A673 (cell line): ENCODE results near the gene PILRA.
"Not testable (repeated sequence)": the region's sequence is repeated elsewhere in the genome, so short reads cannot be mapped to it uniquely, and the experiment has no call there.

Experiments used
- CTCF ChIP-seq: fragments of 300-800, 200-600 bp; sonication (generic); conservative IDR thresholded peaks from 2 replicates; pipeline ENCODE4 v1.5.1; 2017; ENCODE audit warnings: low read depth, mild to moderate bottlenecking, antibody characterized with exemption, low read length, moderate library complexity, mixed read lengths
- EZH2 ChIP-seq: fragments of 200-600 bp; sonication (generic); IDR thresholded peaks from 2 replicates; pipeline ENCODE4 v1.6.1; 2017; ENCODE audit warnings: borderline replicate concordance, low read depth, mild to moderate bottlenecking, mixed read lengths, antibody characterized with exemption, low read length; ENCODE audit not compliant: poor library complexity, severe bottlenecking

GRCh38 chr7:100381531-100382233, 8.4 kb downstream of the PILRA start:
- TF ChIP-seq CTCF, EZH2: not testable (repeated sequence)
